ENCODE measurements around the gene L3MBTL4. TPM values are rescaled to one million over a fixed set of nuclear protein-coding genes. Genes with fewer than 3 reads are reported as not detected.

L3MBTL4 gene
- total and polyA plus RNA-seq, 7 experiments from 2014 or later: 0.05 to 7.6 (median 0.49) TPM

DNA sequence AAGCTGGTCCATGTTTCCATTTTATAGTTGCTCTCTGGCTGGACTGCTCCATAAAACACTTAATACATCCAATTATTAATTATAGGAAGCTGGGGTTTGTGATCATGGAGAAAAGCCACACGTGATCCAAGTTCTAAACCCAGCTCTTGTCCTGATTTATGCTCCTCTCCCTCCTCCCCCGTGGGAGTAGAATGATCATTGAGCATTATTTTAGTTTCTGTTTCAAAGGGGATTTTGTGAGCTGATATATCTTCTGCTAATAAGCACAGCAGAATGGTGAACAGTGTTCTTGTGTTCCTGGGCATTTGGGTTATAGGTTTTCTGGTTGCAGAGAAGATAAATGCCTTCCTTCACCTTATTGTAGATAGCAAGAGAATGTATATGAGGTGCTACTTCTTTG is 383.7 kb downstream of the L3MBTL4 start:
- H3K9me3 Mint-ChIP-seq: peaks cover 0 to 9% (median 3%) of the 10 kb centered on the region in 11 donors
- no peak overlapping the region for H3K27ac Mint-ChIP-seq
- no peak overlapping the region for H3K4me3 Mint-ChIP-seq
- Histone ChIP-seq H3K9me3 (ENCODE audit: control insufficient read depth in 2 of 3, low read length in 3 of 3) (peaks cover 0 to 3% (median 0%) of the 10 kb centered on the region in 3 experiments), H3K27me3 (ENCODE audit: control insufficient read depth in 2 of 2, insufficient read depth in 2 of 2, low read length in 2 of 2) (peaks cover 0 to 4% of the 10 kb centered on the region in 2 donors), H3K36me3 (ENCODE audit: control insufficient read depth in 2 of 3, insufficient read depth in 3 of 3, low read length in 3 of 3) (no peaks in the 10 kb centered on the region), H3K27ac (ENCODE audit: low read depth, low read length) (no peak overlapping the region), H3K4me1 (ENCODE audit: control insufficient read depth in 2 of 2, insufficient read depth in 2 of 2, low read length in 2 of 2) (no peaks in the 10 kb centered on the region), H3K4me3 (ENCODE audit: low read length) (no peak overlapping the region)
- DNase-seq (no peak), ATAC-seq (no peak)
- ChIA-PET POLR2A (no interaction called here), CTCF (no interaction called here)
- intact Hi-C loops (cut with micrococcal nuclease): no loop called here
- no peaks in the 10 kb centered on the region for H3K36me3 Mint-ChIP-seq
- no peaks in the 10 kb centered on the region for H3K4me1 Mint-ChIP-seq
- peaks cover 0 to 32% (median 5%) of the 10 kb centered on the region in 5 donors for H3K27me3 Mint-ChIP-seq

- H3K27ac Mint-ChIP-seq: no peak overlapping the region
- no peak overlapping the region for H3K4me3 ChIP-seq (ENCODE audit: low read length)
- no peak overlapping the region for H3K4me3 Mint-ChIP-seq
- no peaks in the 10 kb centered on the region for H3K36me3 ChIP-seq (ENCODE audit: control insufficient read depth in 2 of 3, insufficient read depth in 3 of 3, low read length in 3 of 3)
- intact Hi-C loops (cut with micrococcal nuclease): no loop called here
- H3K9me3 ChIP-seq (ENCODE audit: control insufficient read depth in 2 of 3, low read length in 3 of 3): no peaks in the 10 kb centered on the region
- H3K27me3 Mint-ChIP-seq: peaks cover 0 to 33% (median 2%) of the 10 kb centered on the region in 5 donors
- no peaks in the 10 kb centered on the region for H3K4me1 ChIP-seq (ENCODE audit: control insufficient read depth in 2 of 2, insufficient read depth in 2 of 2, low read length in 2 of 2)
- no peak for DNase-seq
- no peaks in the 10 kb centered on the region for H3K27me3 ChIP-seq (ENCODE audit: control insufficient read depth in 2 of 2, insufficient read depth in 2 of 2, low read length in 2 of 2)
- ATAC-seq: no peak
- no peaks in the 10 kb centered on the region for H3K36me3 Mint-ChIP-seq
- ChIA-PET POLR2A (no interaction called here), CTCF (no interaction called here)
- H3K27ac ChIP-seq (ENCODE audit: low read depth, low read length): no peak overlapping the region
- peaks cover 0 to 10% (median 0%) of the 10 kb centered on the region in 7 donors for H3K4me1 Mint-ChIP-seq
- peaks cover 0 to 4% (median 0%) of the 10 kb centered on the region in 11 donors for H3K9me3 Mint-ChIP-seq
These were observed 389.9 kb downstream of the L3MBTL4 start for GRCh38 chr18:6024745-6025248.

DNA sequence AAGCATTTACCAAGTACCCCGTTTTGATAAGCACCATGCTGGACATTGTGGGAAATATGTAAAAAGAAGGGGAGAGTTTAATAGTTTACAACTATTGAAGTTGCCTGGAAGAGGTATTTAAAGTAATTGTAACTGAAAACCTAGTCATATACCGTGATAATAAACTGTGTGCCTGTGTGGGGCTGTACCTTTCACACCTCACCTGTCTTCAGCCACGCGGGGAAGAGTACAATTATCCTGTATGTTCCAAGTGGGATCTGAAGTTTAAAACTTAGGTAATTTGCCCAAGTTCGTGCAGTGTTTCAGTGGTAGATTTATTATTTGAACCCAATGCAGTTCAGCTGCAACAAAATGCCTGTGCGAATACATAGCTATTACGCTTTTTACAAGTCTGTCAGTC is 391.2 kb downstream of the L3MBTL4 start:
- ATAC-seq (no peak), DNase-seq (no peak)
- H3K4me1 ChIP-seq (ENCODE audit: control insufficient read depth in 2 of 2, insufficient read depth in 2 of 2, low read length in 2 of 2): no peaks in the 10 kb centered on the region
- ChIA-PET POLR2A (no interaction called here), CTCF (no interaction called here)
- no peaks in the 10 kb centered on the region for H3K36me3 ChIP-seq (ENCODE audit: control insufficient read depth in 2 of 3, insufficient read depth in 3 of 3, low read length in 3 of 3)
- no peak overlapping the region for H3K27ac ChIP-seq (ENCODE audit: low read depth, low read length)
- intact Hi-C loops (cut with micrococcal nuclease): no loop called here
- no peak overlapping the region for H3K4me3 Mint-ChIP-seq
- H3K27ac Mint-ChIP-seq: no peak overlapping the region
- H3K27me3 Mint-ChIP-seq: peaks cover 0 to 22% (median 3%) of the 10 kb centered on the region in 5 donors
- H3K9me3 ChIP-seq (ENCODE audit: control insufficient read depth in 2 of 3, low read length in 3 of 3): no peaks in the 10 kb centered on the region
- H3K27me3 ChIP-seq (ENCODE audit: control insufficient read depth in 2 of 2, insufficient read depth in 2 of 2, low read length in 2 of 2): no peaks in the 10 kb centered on the region
- H3K36me3 Mint-ChIP-seq: no peaks in the 10 kb centered on the region
- H3K9me3 Mint-ChIP-seq: peaks cover 0 to 4% (median 0%) of the 10 kb centered on the region in 11 donors
- no peak overlapping the region for H3K4me3 ChIP-seq (ENCODE audit: low read length)
- H3K4me1 Mint-ChIP-seq: peaks cover 0 to 10% (median 0%) of the 10 kb centered on the region in 7 donors

DNA sequence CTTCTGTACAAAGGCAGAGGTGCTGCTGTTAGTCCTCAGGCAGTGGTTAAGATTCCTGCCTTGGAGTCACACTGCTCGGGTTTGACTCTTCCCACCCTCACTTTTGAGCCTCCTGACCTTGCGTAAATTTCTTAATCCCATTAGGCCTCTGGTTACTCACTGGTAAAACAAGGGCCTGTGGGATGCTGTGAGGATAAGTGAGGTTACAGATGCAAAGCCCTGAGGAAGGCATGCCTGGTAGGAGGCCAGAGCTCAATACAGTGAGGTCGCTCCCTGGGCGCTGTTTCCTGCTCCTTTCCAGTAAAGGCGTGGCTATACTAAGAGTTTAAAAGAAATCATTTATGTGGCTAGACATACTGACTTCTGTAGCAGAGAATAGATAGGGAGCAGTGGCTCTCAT is 391.9 kb downstream of the L3MBTL4 start:
- Mint-ChIP-seq H3K4me3 (no peak overlapping the region), H3K36me3 (no peaks in the 10 kb centered on the region), H3K4me1 (peaks cover 0 to 10% (median 0%) of the 10 kb centered on the region in 7 donors), H3K9me3 (peaks cover 0 to 3% (median 0%) of the 10 kb centered on the region in 11 donors), H3K27me3 (peaks cover 0 to 16% (median 0%) of the 10 kb centered on the region in 5 donors), H3K27ac (no peak overlapping the region)
- Histone ChIP-seq H3K36me3 (ENCODE audit: control insufficient read depth in 2 of 3, insufficient read depth in 3 of 3, low read length in 3 of 3) (no peaks in the 10 kb centered on the region), H3K27me3 (ENCODE audit: control insufficient read depth in 2 of 2, insufficient read depth in 2 of 2, low read length in 2 of 2) (no peaks in the 10 kb centered on the region), H3K27ac (ENCODE audit: low read depth, low read length) (no peak overlapping the region), H3K9me3 (ENCODE audit: control insufficient read depth in 2 of 3, low read length in 3 of 3) (no peaks in the 10 kb centered on the region), H3K4me1 (ENCODE audit: control insufficient read depth in 2 of 2, insufficient read depth in 2 of 2, low read length in 2 of 2) (no peaks in the 10 kb centered on the region), H3K4me3 (ENCODE audit: low read length) (no peak overlapping the region)
- POLR2A ChIA-PET: no interaction called here
- intact Hi-C loops (cut with micrococcal nuclease): no loop called here
- ATAC-seq (no peak), DNase-seq (no peak)
- CTCF ChIA-PET: no interaction called here

DNA sequence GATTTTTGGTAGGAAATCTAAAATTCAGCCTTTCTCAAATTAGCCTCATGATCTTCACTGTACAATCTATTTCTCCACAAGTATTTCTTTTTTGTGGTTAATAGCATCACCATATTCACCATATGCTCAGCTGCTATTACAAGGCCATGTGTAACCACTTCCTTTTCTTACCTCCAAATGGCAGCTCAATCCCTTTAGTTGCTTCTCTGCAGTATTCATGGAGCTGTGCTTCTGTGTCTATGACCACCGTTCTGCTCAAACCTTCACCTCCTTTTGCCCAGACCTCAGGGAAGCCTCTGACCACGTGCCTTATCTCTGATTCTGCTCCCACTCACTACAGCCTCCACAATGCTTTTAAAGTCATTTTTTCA is 392.7 kb downstream of the L3MBTL4 start:
- Histone ChIP-seq H3K9me3 (ENCODE audit: control insufficient read depth in 2 of 3, low read length in 3 of 3) (no peaks in the 10 kb centered on the region), H3K27ac (ENCODE audit: low read depth, low read length) (no peak overlapping the region), H3K36me3 (ENCODE audit: control insufficient read depth in 2 of 3, insufficient read depth in 3 of 3, low read length in 3 of 3) (no peaks in the 10 kb centered on the region), H3K4me1 (ENCODE audit: control insufficient read depth in 2 of 2, insufficient read depth in 2 of 2, low read length in 2 of 2) (no peaks in the 10 kb centered on the region), H3K27me3 (ENCODE audit: control insufficient read depth in 2 of 2, insufficient read depth in 2 of 2, low read length in 2 of 2) (no peaks in the 10 kb centered on the region), H3K4me3 (ENCODE audit: low read length) (no peak overlapping the region)
- no peak for ATAC-seq
- POLR2A ChIA-PET: no interaction called here
- H3K27ac Mint-ChIP-seq: no peak overlapping the region
- H3K36me3 Mint-ChIP-seq: no peaks in the 10 kb centered on the region
- DNase-seq: no peak
- no peaks in the 10 kb centered on the region for H3K9me3 Mint-ChIP-seq
- no peak overlapping the region for H3K4me3 Mint-ChIP-seq
- H3K4me1 Mint-ChIP-seq: peaks cover 0 to 10% (median 0%) of the 10 kb centered on the region in 7 donors
- intact Hi-C loops (cut with micrococcal nuclease): no loop called here
- CTCF ChIA-PET: no interaction called here
- peaks cover 0 to 14% (median 0%) of the 10 kb centered on the region in 5 donors for H3K27me3 Mint-ChIP-seq

GRCh38 chr18:6021306-6022073 is 393.2 kb downstream of the L3MBTL4 start:
- Mint-ChIP-seq H3K27ac (no peak overlapping the region), H3K36me3 (no peaks in the 10 kb centered on the region), H3K9me3 (no peaks in the 10 kb centered on the region), H3K4me3 (no peak overlapping the region), H3K27me3 (peaks cover 0 to 14% (median 0%) of the 10 kb centered on the region in 5 donors), H3K4me1 (peaks cover 0 to 10% (median 0%) of the 10 kb centered on the region in 7 donors)
- POLR2A ChIA-PET: no interaction called here
- Histone ChIP-seq H3K27ac (ENCODE audit: low read depth, low read length) (no peak overlapping the region), H3K36me3 (ENCODE audit: control insufficient read depth in 2 of 3, insufficient read depth in 3 of 3, low read length in 3 of 3) (no peaks in the 10 kb centered on the region), H3K4me3 (ENCODE audit: low read length) (no peak overlapping the region), H3K27me3 (ENCODE audit: control insufficient read depth in 2 of 2, insufficient read depth in 2 of 2, low read length in 2 of 2) (no peaks in the 10 kb centered on the region), H3K4me1 (ENCODE audit: control insufficient read depth in 2 of 2, insufficient read depth in 2 of 2, low read length in 2 of 2) (no peaks in the 10 kb centered on the region), H3K9me3 (ENCODE audit: control insufficient read depth in 2 of 3, low read length in 3 of 3) (no peaks in the 10 kb centered on the region)
- no peak for DNase-seq
- CTCF ChIA-PET: no interaction called here
- peak; percentile 16 for ATAC-seq
- intact Hi-C loops (cut with micrococcal nuclease): no loop called here

DNA sequence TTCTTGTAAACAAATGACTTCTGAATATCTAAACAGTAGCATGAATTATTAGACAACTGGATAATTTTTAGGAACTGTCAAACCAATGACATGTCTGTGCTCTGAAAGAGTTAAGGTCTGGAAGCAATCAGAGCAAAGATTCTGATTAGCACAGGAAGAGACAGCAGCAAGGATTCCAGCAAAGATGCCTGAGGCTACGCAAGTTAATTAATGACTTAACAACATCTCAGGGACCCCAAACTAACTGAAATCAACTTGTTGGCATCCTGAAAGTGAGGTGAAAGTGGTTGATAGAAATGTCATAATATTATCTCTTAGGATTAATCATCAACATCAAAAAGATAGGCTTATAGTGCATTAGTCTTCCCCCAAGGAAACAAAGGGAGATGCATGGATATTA is 396.0 kb downstream of the L3MBTL4 start:
- intact Hi-C loops (cut with micrococcal nuclease): no loop called here
- ChIA-PET POLR2A (no interaction called here), CTCF (no interaction called here)

More for the DNA sequence above, 396.0 kb downstream of the L3MBTL4 start:
- no peaks in the 10 kb centered on the region for H3K9me3 ChIP-seq (ENCODE audit: control insufficient read depth in 2 of 3, low read length in 3 of 3)
- no peaks in the 10 kb centered on the region for H3K9me3 Mint-ChIP-seq
- no peak overlapping the region for H3K27ac ChIP-seq (ENCODE audit: low read depth, low read length)
- H3K27ac Mint-ChIP-seq: no peak overlapping the region
- no peaks in the 10 kb centered on the region for H3K36me3 Mint-ChIP-seq
- H3K4me3 ChIP-seq (ENCODE audit: low read length): no peak overlapping the region
- H3K36me3 ChIP-seq (ENCODE audit: control insufficient read depth in 2 of 3, insufficient read depth in 3 of 3, low read length in 3 of 3): no peaks in the 10 kb centered on the region
- no peak overlapping the region for H3K4me3 Mint-ChIP-seq
- peaks cover 0 to 10% (median 0%) of the 10 kb centered on the region in 7 donors for H3K4me1 Mint-ChIP-seq
- no peak for DNase-seq
- H3K4me1 ChIP-seq (ENCODE audit: control insufficient read depth in 2 of 2, insufficient read depth in 2 of 2, low read length in 2 of 2): no peaks in the 10 kb centered on the region
- H3K27me3 Mint-ChIP-seq: peaks cover 0 to 14% (median 0%) of the 10 kb centered on the region in 5 donors
- H3K27me3 ChIP-seq (ENCODE audit: control insufficient read depth in 2 of 2, insufficient read depth in 2 of 2, low read length in 2 of 2): no peaks in the 10 kb centered on the region
- no peak for ATAC-seq

Measured in naive thymus-derived CD4-positive, alpha-beta T cell (primary cell).